ENCODE data around the gene SMPDL3A.

The SMPDL3A gene

GRCh38 chr6:122752459-122752858, 36.6 kb upstream of the SMPDL3A start:
- H3K27me3 ChIP-seq (ENCODE audit: control insufficient read depth, insufficient read depth, low read length), result peaks cover 58% of the 10 kb centered on the region
- peaks cover 5% of the 10 kb centered on the region; the same call in 1 of the 2 replicates for H3K9me3 ChIP-seq (ENCODE audit: control insufficient read depth, insufficient read depth, low read depth, low read length)
- H3K27ac ChIP-seq (ENCODE audit: low read depth, low read length), result no peak overlapping the region
- no peak overlapping the region for H3K4me3 ChIP-seq (ENCODE audit: low read depth, low read length)
- peaks cover 10% of the 10 kb centered on the region; the same call in 1 of the 2 replicates for H3K4me1 ChIP-seq (ENCODE audit: control insufficient read depth, insufficient read depth, low read length)
- H3K9ac ChIP-seq (ENCODE audit: low read length), result no peak overlapping the region
- no peaks in the 10 kb centered on the region for H3K36me3 ChIP-seq (ENCODE audit: control insufficient read depth, insufficient read depth, low read length)

- no peak overlapping the region for H3K4me3 ChIP-seq (ENCODE audit: low read depth, low read length)
These were observed 35.9 kb upstream of the SMPDL3A start for GRCh38 chr6:122753000-122753687.

DNA sequence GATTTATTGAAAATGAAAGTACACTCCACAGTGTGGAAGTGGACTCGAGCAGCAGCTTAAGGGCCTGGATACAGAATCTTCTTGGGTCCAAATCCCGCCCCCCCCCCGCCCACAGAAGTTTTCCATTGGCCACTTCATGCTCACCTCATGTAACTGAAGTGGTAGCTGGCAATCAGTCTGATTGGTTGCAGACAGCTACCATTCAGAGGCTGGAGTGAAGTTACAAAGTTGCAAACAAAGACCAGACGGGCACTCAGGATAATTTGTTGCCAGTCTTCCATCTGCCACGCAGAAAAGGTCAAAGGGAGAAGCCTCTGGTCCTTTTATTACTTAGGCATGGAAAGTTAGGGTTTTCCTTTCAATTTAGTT, 35.4 kb upstream of the SMPDL3A start:
- no peak overlapping the region for H3K4me3 ChIP-seq (ENCODE audit: low read depth, low read length)
- no peak overlapping the region for H3K27ac ChIP-seq (ENCODE audit: low read depth, low read length)
- H3K27me3 ChIP-seq (ENCODE audit: control insufficient read depth, insufficient read depth, low read length), result peaks cover 70% of the 10 kb centered on the region

More at GRCh38 chr6:122753000-122753687, 35.9 kb upstream of the SMPDL3A start:
- Histone ChIP-seq H3K4me1 (ENCODE audit: control insufficient read depth, insufficient read depth, low read length) (peaks cover 10% of the 10 kb centered on the region; the same call in 1 of the 2 replicates), H3K9me3 (ENCODE audit: control insufficient read depth, insufficient read depth, low read depth, low read length) (peaks cover 5% of the 10 kb centered on the region; the same call in 1 of the 2 replicates), H3K9ac (ENCODE audit: low read length) (no peak overlapping the region), H3K27me3 (ENCODE audit: control insufficient read depth, insufficient read depth, low read length) (peaks cover 65% of the 10 kb centered on the region), H3K27ac (ENCODE audit: low read depth, low read length) (no peak overlapping the region), H3K36me3 (ENCODE audit: control insufficient read depth, insufficient read depth, low read length) (no peaks in the 10 kb centered on the region)

GRCh38 chr6:122754191-122754731, 34.8 kb upstream of the SMPDL3A start:
- Histone ChIP-seq H3K9ac (ENCODE audit: low read length) (no peak overlapping the region), H3K27me3 (ENCODE audit: control insufficient read depth, insufficient read depth, low read length) (peaks cover 76% of the 10 kb centered on the region), H3K27ac (ENCODE audit: low read depth, low read length) (no peak overlapping the region), H3K4me3 (ENCODE audit: low read depth, low read length) (no peak overlapping the region), H3K36me3 (ENCODE audit: control insufficient read depth, insufficient read depth, low read length) (no peaks in the 10 kb centered on the region), H3K4me1 (ENCODE audit: control insufficient read depth, insufficient read depth, low read length) (peaks cover 10% of the 10 kb centered on the region; the same call in 1 of the 2 replicates), H3K9me3 (ENCODE audit: control insufficient read depth, insufficient read depth, low read depth, low read length) (peaks cover 5% of the 10 kb centered on the region; the same call in 1 of the 2 replicates)

More for the DNA sequence above, 35.4 kb upstream of the SMPDL3A start:
- Histone ChIP-seq H3K9me3 (ENCODE audit: control insufficient read depth, insufficient read depth, low read depth, low read length) (peaks cover 5% of the 10 kb centered on the region; the same call in 1 of the 2 replicates), H3K36me3 (ENCODE audit: control insufficient read depth, insufficient read depth, low read length) (no peaks in the 10 kb centered on the region), H3K4me1 (ENCODE audit: control insufficient read depth, insufficient read depth, low read length) (peaks cover 10% of the 10 kb centered on the region; the same call in 1 of the 2 replicates), H3K9ac (ENCODE audit: low read length) (no peak overlapping the region)

DNA sequence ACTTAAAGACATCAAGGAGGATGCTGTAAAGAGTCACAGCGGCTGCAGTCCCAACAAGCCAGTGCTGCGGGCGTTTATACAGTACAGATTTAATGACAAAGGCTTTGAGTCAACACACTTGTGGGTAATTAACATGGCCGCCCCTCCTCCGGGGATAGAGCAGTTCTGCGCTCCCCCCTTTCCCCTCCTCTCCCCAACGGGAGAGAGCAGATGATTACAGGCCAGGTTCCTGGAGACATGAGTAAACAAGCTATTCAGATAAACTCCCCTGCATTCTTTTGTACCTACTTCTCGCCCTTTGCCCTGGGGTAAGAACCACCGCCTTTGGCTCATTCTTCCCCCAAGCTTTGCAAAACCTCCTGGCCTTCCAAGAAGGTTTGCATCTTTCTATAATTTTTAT, 33.2 kb upstream of the SMPDL3A start:
- Histone ChIP-seq H3K9me3 (ENCODE audit: control insufficient read depth, insufficient read depth, low read depth, low read length) (no peaks in the 10 kb centered on the region), H3K4me1 (ENCODE audit: control insufficient read depth, insufficient read depth, low read length) (peaks cover 10% of the 10 kb centered on the region; the same call in 1 of the 2 replicates), H3K36me3 (ENCODE audit: control insufficient read depth, insufficient read depth, low read length) (no peaks in the 10 kb centered on the region), H3K27me3 (ENCODE audit: control insufficient read depth, insufficient read depth, low read length) (peaks cover 79% of the 10 kb centered on the region), H3K27ac (ENCODE audit: low read depth, low read length) (no peak overlapping the region), H3K4me3 (ENCODE audit: low read depth, low read length) (no peak overlapping the region), H3K9ac (ENCODE audit: low read length) (no peak overlapping the region)

DNA sequence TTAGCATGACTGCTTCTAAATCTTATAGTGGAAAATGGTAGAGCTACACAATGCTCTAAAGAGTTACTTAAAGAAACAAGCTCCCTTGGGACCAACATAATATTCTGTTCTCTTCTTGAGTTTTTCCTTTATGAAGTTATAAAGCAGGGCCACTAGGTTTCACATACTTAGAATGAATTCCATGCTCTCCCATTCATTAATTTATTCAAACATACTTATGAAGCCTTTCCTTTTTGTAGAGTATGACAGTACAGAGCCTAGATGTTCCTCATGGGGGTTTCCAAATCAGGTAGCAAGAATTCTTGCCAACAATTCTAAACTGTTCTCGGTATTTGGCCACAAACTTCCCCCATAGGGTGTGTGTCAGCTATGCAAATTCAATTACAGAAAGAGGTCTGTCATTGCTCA, 30.1 kb upstream of the SMPDL3A start:
- H3K9ac ChIP-seq (ENCODE audit: low read length), result no peak overlapping the region
- peaks cover 5% of the 10 kb centered on the region; the same call in 1 of the 2 replicates for H3K4me1 ChIP-seq (ENCODE audit: control insufficient read depth, insufficient read depth, low read length)
- no peaks in the 10 kb centered on the region for H3K9me3 ChIP-seq (ENCODE audit: control insufficient read depth, insufficient read depth, low read depth, low read length)
- no peak overlapping the region for H3K4me3 ChIP-seq (ENCODE audit: low read depth, low read length)
- peaks cover 50% of the 10 kb centered on the region for H3K27me3 ChIP-seq (ENCODE audit: control insufficient read depth, insufficient read depth, low read length)
- no peaks in the 10 kb centered on the region for H3K36me3 ChIP-seq (ENCODE audit: control insufficient read depth, insufficient read depth, low read length)
- H3K27ac ChIP-seq (ENCODE audit: low read depth, low read length), result no peak overlapping the region

DNA sequence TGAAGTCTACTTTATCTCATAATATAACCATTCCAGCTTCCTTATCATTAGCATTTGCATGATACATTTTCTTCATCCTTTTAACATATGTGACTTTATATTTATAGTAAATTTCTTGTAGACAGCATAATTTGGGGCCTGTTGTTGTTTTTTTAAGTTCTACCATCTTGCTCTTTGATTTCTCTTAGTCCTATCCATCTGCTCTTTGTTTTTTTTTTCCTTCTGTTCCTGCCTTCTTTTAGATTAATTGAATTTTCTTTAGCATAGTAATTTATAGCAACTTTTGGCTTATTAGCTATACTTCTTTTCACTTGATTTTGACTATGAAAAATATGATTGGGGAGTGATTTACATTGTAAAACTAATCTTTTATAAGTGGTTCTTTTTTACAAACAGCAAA, 28.7 kb upstream of the SMPDL3A start:
- Histone ChIP-seq H3K27me3 (ENCODE audit: control insufficient read depth, insufficient read depth, low read length) (peaks cover 37% of the 10 kb centered on the region), H3K27ac (ENCODE audit: low read depth, low read length) (no peak overlapping the region), H3K4me3 (ENCODE audit: low read depth, low read length) (no peak overlapping the region), H3K36me3 (ENCODE audit: control insufficient read depth, insufficient read depth, low read length) (no peaks in the 10 kb centered on the region), H3K9me3 (ENCODE audit: control insufficient read depth, insufficient read depth, low read depth, low read length) (no peaks in the 10 kb centered on the region), H3K9ac (ENCODE audit: low read length) (no peak overlapping the region), H3K4me1 (ENCODE audit: control insufficient read depth, insufficient read depth, low read length) (peaks cover 5% of the 10 kb centered on the region; the same call in 1 of the 2 replicates)

- H3K27ac ChIP-seq (ENCODE audit: low read depth, low read length), result no peak overlapping the region
- H3K27me3 ChIP-seq (ENCODE audit: control insufficient read depth, insufficient read depth, low read length), result no peaks in the 10 kb centered on the region; the same call in 1 of the 2 replicates
- no peak overlapping the region for H3K4me3 ChIP-seq (ENCODE audit: low read depth, low read length)
These were observed 22.8 kb upstream of the SMPDL3A start for GRCh38 chr6:122766256-122766655.

DNA sequence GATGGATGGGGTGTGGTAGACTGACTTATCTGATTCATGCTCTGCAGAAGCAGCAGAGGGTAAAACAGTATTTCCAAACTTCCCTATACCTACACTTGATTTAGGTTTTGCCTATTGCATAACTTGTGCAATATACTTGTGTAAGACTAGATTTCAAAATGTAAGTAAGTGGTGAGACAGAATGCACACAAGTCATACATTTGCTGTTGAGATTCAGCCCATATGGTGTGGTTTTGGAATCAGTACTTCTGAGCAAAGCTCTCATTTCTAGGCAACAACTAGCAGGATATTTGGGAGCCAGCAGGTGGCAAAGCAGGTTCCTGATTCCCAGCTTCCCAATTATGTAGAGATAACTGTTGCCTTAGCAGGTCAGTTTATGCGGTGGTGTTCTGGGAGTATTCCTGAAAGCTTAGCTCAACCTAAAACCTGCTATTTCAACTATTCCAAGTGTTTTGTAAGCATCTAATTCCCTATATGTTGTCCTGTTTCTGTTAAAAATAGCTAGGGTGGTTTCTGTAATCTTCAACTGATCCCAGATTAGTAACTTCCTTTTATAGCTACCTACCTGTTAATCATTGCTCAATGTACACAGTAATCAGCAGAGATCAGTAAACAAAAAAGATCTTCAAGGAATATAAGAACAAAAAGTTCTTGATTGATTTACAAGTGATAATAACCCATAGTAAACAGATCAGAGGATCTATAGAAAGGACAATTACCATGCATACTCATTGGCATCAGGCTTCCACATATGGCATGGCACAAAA, 18.0 kb upstream of the SMPDL3A start:
- no peaks in the 10 kb centered on the region for H3K9me3 ChIP-seq (ENCODE audit: control insufficient read depth, insufficient read depth, low read depth, low read length)
- H3K9ac ChIP-seq (ENCODE audit: low read length), result no peak overlapping the region
- no peaks in the 10 kb centered on the region for H3K36me3 ChIP-seq (ENCODE audit: control insufficient read depth, insufficient read depth, low read length)
- H3K27me3 ChIP-seq (ENCODE audit: control insufficient read depth, insufficient read depth, low read length), result no peaks in the 10 kb centered on the region
- H3K4me1 ChIP-seq (ENCODE audit: control insufficient read depth, insufficient read depth, low read length), result peaks cover 5% of the 10 kb centered on the region; the same call in 1 of the 2 replicates
- no peak overlapping the region for H3K4me3 ChIP-seq (ENCODE audit: low read depth, low read length)
- H3K27ac ChIP-seq (ENCODE audit: low read depth, low read length), result no peak overlapping the region

More at GRCh38 chr6:122766256-122766655, 22.8 kb upstream of the SMPDL3A start:
- H3K9me3 ChIP-seq (ENCODE audit: control insufficient read depth, insufficient read depth, low read depth, low read length), result no peaks in the 10 kb centered on the region
- no peak overlapping the region for H3K9ac ChIP-seq (ENCODE audit: low read length)
- H3K4me1 ChIP-seq (ENCODE audit: control insufficient read depth, insufficient read depth, low read length), result peaks cover 5% of the 10 kb centered on the region; the same call in 1 of the 2 replicates
- H3K36me3 ChIP-seq (ENCODE audit: control insufficient read depth, insufficient read depth, low read length), result no peaks in the 10 kb centered on the region

- Histone ChIP-seq H3K9ac (ENCODE audit: low read length) (no peak overlapping the region), H3K27me3 (ENCODE audit: control insufficient read depth, insufficient read depth, low read length) (no peaks in the 10 kb centered on the region), H3K36me3 (ENCODE audit: control insufficient read depth, insufficient read depth, low read length) (no peaks in the 10 kb centered on the region), H3K9me3 (ENCODE audit: control insufficient read depth, insufficient read depth, low read depth, low read length) (no peaks in the 10 kb centered on the region), H3K4me3 (ENCODE audit: low read depth, low read length) (no peak overlapping the region), H3K4me1 (ENCODE audit: control insufficient read depth, insufficient read depth, low read length) (peaks cover 5% of the 10 kb centered on the region; the same call in 1 of the 2 replicates), H3K27ac (ENCODE audit: low read depth, low read length) (no peak overlapping the region)
These were observed 16.2 kb upstream of the SMPDL3A start for GRCh38 chr6:122772724-122773415.

All from HUES6 (cell line).